ENCODE data around the gene HRH1. TPM values are rescaled to one million over a fixed set of nuclear protein-coding genes. Genes with fewer than 3 reads are reported as not detected.
"Not testable (repeated sequence)": the region's sequence is repeated elsewhere in the genome, so short reads cannot be mapped to it uniquely, and the experiment has no call there.

The HRH1 gene
- total RNA-seq, 4 donors from 2014 or later = 2.0 to 9.7 (median 8.0) TPM

GRCh38 chr3:11172096-11172690 lies 17.9 kb downstream of the HRH1 start:
- H3K36me3 ChIP-seq = no peaks in the 10 kb centered on the region
- no peak overlapping the region for H3K4me3 ChIP-seq
- no peak for DNase-seq
- no peak overlapping the region for H3K27ac ChIP-seq
- in situ Hi-C loops (cut with MboI; ENCODE audit: low pct_ligation_motif_present in 1 of 4, low pct_unique_long_range_greater_than_20kb in 1 of 4, low sequenced_read_pairs in 3 of 4) (no loop called here), intact Hi-C loops (cut with DNase I; ENCODE audit: low total_unique reads) (no loop called here)
- WGBS, 2 donors (ENCODE audit: low coverage in 1 of 2) = 46 to 60% methylated on average over 3 to 4 of the region's 4 CpGs
- no peak for TF ChIP-seq CTCF (IDR thresholded peaks at IDR 0.05)
- TF ChIP-seq EP300 (IDR thresholded peaks at IDR 0.05; ENCODE audit: low read depth) = no peak
- no peak for TF ChIP-seq POLR2A (IDR thresholded peaks at IDR 0.05)
- TF ChIP-seq POLR2AphosphoS5 (IDR thresholded peaks at IDR 0.05) = no peak
- H3K4me1 ChIP-seq = peaks cover 0 to 4% (median 0%) of the 10 kb centered on the region in 4 donors
- H3K9me3 ChIP-seq = no peaks in the 10 kb centered on the region
- no peaks in the 10 kb centered on the region for H3K27me3 ChIP-seq

GRCh38 chr3:11173828-11174465 lies 19.7 kb downstream of the HRH1 start:
- Histone ChIP-seq H3K4me3 (no peak overlapping the region), H3K36me3 (no peaks in the 10 kb centered on the region), H3K9me3 (no peaks in the 10 kb centered on the region), H3K4me1 (peaks cover 0 to 4% (median 0%) of the 10 kb centered on the region in 4 donors), H3K27ac (no peak overlapping the region), H3K27me3 (no peaks in the 10 kb centered on the region)
- no peak for TF ChIP-seq POLR2AphosphoS5 (IDR thresholded peaks at IDR 0.05)
- TF ChIP-seq EP300 (IDR thresholded peaks at IDR 0.05; ENCODE audit: low read depth) = no peak
- TF ChIP-seq POLR2A (IDR thresholded peaks at IDR 0.05) = no peak
- TF ChIP-seq CTCF (IDR thresholded peaks at IDR 0.05) = no peak
- intact Hi-C loops (cut with DNase I; ENCODE audit: low total_unique reads) (no loop called here), in situ Hi-C loops (cut with MboI; ENCODE audit: low pct_ligation_motif_present in 1 of 4, low pct_unique_long_range_greater_than_20kb in 1 of 4, low sequenced_read_pairs in 3 of 4) (no loop called here)
- no peak for DNase-seq
- 80 to 85% methylated on average over 1 to 4 of the region's 4 CpGs for WGBS, 2 donors (ENCODE audit: low coverage in 1 of 2)

GRCh38 chr3:11178421-11178820 lies 24.1 kb downstream of the HRH1 start:
- TF ChIP-seq POLR2A (IDR thresholded peaks at IDR 0.05) (no peak), CTCF (IDR thresholded peaks at IDR 0.05) (no peak), POLR2AphosphoS5 (IDR thresholded peaks at IDR 0.05) (no peak), EP300 (IDR thresholded peaks at IDR 0.05; ENCODE audit: low read depth) (no peak)
- Histone ChIP-seq H3K4me3 (no peak overlapping the region), H3K9me3 (no peaks in the 10 kb centered on the region), H3K27ac (no peak overlapping the region), H3K4me1 (no peaks in the 10 kb centered on the region), H3K27me3 (no peaks in the 10 kb centered on the region), H3K36me3 (no peaks in the 10 kb centered on the region)
- 94% methylated on average over 3 to 8 of the region's 8 CpGs for WGBS, 2 donors (ENCODE audit: low coverage in 1 of 2)
- no peak for DNase-seq
- in situ Hi-C loops (cut with MboI; ENCODE audit: low pct_ligation_motif_present in 1 of 4, low pct_unique_long_range_greater_than_20kb in 1 of 4, low sequenced_read_pairs in 3 of 4) = no loop called here
- intact Hi-C loops (cut with DNase I; ENCODE audit: low total_unique reads) = no loop called here

GRCh38 chr3:11184328-11184969 lies 30.2 kb downstream of the HRH1 start:
- WGBS, 2 donors (ENCODE audit: low coverage in 1 of 2) = 83% methylated on average over 15 of the region's 15 CpGs; no CpG with 5 or more reads in 1 of the 2 donors
- H3K27ac ChIP-seq; in situ Hi-C loops (cut with MboI; ENCODE audit: low pct_ligation_motif_present in 1 of 4, low pct_unique_long_range_greater_than_20kb in 1 of 4, low sequenced_read_pairs in 3 of 4); H3K27me3 ChIP-seq; H3K36me3 ChIP-seq; intact Hi-C loops (cut with DNase I; ENCODE audit: low total_unique reads); DNase-seq; H3K9me3 ChIP-seq; H3K4me3 ChIP-seq: not testable (repeated sequence)
- H3K4me1 ChIP-seq = peaks cover 7 to 15% (median 11%) of the 10 kb centered on the region in 4 donors
